Osteocyte (in vitro differentiated cells): ENCODE data around the gene TPCN1. TPM values are rescaled to one million over a fixed set of nuclear protein-coding genes. Genes with fewer than 3 reads are reported as not detected.

Experiments used
- DNase-seq: peaks from one replicate; pipeline ENCODE4 v3.0.0; 2021; ENCODE audit warnings: mixed read lengths; ENCODE audit not compliant: unreplicated experiment; ENCODE audit errors: extremely low spot score
- H3K27ac Mint-ChIP-seq: one replicate; pipeline ENCODE4 v1.8.0; 2021; ENCODE audit warnings: mild to moderate bottlenecking, mixed read lengths; ENCODE audit not compliant: unreplicated experiment
- H3K27me3 Mint-ChIP-seq: one replicate; pipeline ENCODE4 v1.8.0; 2021; ENCODE audit warnings: mixed read lengths; ENCODE audit not compliant: unreplicated experiment
- H3K36me3 Mint-ChIP-seq: one replicate; pipeline ENCODE4 v1.8.0; 2021; ENCODE audit warnings: mixed read lengths; ENCODE audit not compliant: unreplicated experiment
- H3K4me1 Mint-ChIP-seq: one replicate; pipeline ENCODE4 v1.8.0; 2021; ENCODE audit warnings: mixed read lengths; ENCODE audit not compliant: unreplicated experiment
- H3K4me3 Mint-ChIP-seq: one replicate; pipeline ENCODE4 v1.8.0; 2021; ENCODE audit warnings: mild to moderate bottlenecking, moderate library complexity, mixed read lengths; ENCODE audit not compliant: unreplicated experiment
- H3K9me3 Mint-ChIP-seq: one replicate; pipeline ENCODE4 v1.8.0; 2021; ENCODE audit warnings: mixed read lengths; ENCODE audit not compliant: unreplicated experiment
- CTCF ChIP-seq: fragments of 200-600 bp; sonication (generic); IDR thresholded peaks from 2 replicates; pipeline ENCODE4 v1.5.0; 2021; ENCODE audit warnings: antibody characterized with exemption, mild to moderate bottlenecking, moderate library complexity
- total RNA-seq: library from RNA; stranded (reverse); gene quantifications from 2 replicates; pipeline ENCODE4 v1.2.1, GENCODE V29; 2021

TPCN1 gene
- total RNA-seq, 1 donor from 2014 or later, result 80.6 TPM

DNA sequence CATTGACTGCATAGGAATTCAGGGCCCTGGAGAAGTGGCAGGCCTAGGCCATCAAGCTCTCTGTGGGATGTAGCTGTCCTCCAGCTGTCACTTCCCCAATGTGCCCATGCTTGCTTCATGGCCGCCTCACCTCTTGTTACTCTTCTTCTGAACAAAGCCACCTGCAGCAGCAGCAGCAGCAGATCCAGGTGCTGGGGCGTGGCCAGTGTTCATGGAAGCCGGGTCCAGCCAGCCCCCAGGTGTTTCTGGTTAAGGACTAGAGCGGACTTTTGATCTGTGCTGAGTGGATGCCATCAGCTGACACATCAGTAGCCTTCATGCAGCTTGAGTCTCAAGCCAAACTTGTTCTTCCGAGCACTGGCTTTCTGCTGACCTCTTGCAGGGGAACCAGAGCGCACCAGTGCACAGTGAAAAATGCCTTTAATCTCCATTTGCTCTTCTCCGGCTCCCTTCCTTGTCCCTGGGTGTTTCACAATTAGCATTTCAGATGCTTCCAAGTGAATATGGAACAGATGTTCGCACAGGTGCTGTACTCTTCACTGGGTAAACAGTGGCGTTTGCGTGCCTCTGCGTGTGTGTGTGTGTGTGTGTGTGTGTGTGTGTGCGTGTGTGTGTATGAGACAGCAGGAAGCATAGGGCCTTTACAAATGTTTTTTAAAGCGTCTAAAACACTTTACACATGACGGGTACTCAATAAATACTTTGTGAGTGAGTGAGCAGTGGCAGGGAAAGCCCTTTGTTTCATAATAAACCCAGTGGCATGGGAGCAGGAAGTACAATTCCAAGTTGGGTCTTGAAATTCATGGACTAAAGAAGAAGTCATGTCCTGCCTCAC is 20.1 kb downstream of the TPCN1 start:
- Mint-ChIP-seq H3K27me3 (no peaks in the 10 kb centered on the region), H3K36me3 (peaks cover 10% of the 10 kb centered on the region), H3K4me1 (peaks cover 79% of the 10 kb centered on the region), H3K27ac (peak overlapping the region; percentile 95), H3K9me3 (no peaks in the 10 kb centered on the region), H3K4me3 (peak overlapping the region; percentile 14)
- no peak for DNase-seq
- no peak for TF ChIP-seq CTCF

GRCh38 chr12:113242026-113242418 is 20.8 kb downstream of the TPCN1 start:
- Mint-ChIP-seq H3K27me3 (no peaks in the 10 kb centered on the region), H3K4me3 (peak overlapping the region; percentile 14), H3K27ac (peak overlapping the region; percentile 95), H3K4me1 (peaks cover 80% of the 10 kb centered on the region), H3K9me3 (no peaks in the 10 kb centered on the region), H3K36me3 (peaks cover 10% of the 10 kb centered on the region)
- TF ChIP-seq CTCF, result no peak
- no peak for DNase-seq

DNA sequence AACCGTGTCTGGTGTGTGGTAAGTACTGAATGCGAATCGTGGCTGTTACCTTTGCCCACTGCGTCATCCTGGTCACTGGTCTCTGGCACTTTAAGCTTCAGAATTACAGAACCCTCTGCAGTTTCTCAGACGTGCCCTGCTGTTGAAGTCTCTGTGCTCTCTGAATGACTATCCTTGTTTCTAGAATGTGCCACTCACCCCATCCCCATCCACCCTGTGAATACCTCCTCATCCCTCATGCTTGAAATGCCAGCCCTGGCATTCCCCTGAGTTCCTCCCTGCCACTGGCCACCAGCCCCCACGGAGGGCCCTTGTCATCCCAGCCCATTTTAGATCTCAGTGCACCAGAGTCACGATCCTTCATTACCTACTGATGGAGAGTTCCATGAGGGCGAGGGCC is 21.3 kb downstream of the TPCN1 start:
- TF ChIP-seq CTCF, result no peak
- DNase-seq, result no peak
- Mint-ChIP-seq H3K27ac (peak overlapping the region; percentile 95), H3K4me3 (no peak overlapping the region), H3K9me3 (no peaks in the 10 kb centered on the region), H3K27me3 (no peaks in the 10 kb centered on the region), H3K4me1 (peaks cover 85% of the 10 kb centered on the region), H3K36me3 (peaks cover 10% of the 10 kb centered on the region)

GRCh38 chr12:113244047-113244460 is 22.8 kb downstream of the TPCN1 start:
- Mint-ChIP-seq H3K27me3 (no peaks in the 10 kb centered on the region), H3K27ac (peak overlapping the region; percentile 96)
- DNase-seq, result no peak

More at GRCh38 chr12:113244047-113244460, 22.8 kb downstream of the TPCN1 start:
- Mint-ChIP-seq H3K4me3 (peak overlapping the region; percentile 40), H3K4me1 (peaks cover 82% of the 10 kb centered on the region), H3K9me3 (no peaks in the 10 kb centered on the region), H3K36me3 (peaks cover 11% of the 10 kb centered on the region)
- no peak for TF ChIP-seq CTCF
